Left lung (tissue), 10 donors: ENCODE results near the gene SH3RF1. TPM values are rescaled to one million over a fixed set of nuclear protein-coding genes. Genes with fewer than 3 reads are reported as not detected.

Experiments
- ATAC-seq: fragments of 200-7000 bp; cut with Tn5 transposase; one replicate; pipeline ENCODE4 v1.9.1; 2020; ENCODE audit warnings: moderate library complexity
- DNase-seq, 4 donors: peaks; one replicate each; pipeline ENCODE4 v3.0.0-alpha.2; 2013 to 2020
- H3K27ac ChIP-seq, 2 donors: fragments of 200-600 bp; sonication (generic) in 1 of 2; one replicate each; pipeline versions ENCODE4 v1.5.0 to v1.8.0; 2020 to 2021
- H3K27me3 ChIP-seq, 2 donors: fragments of 200-600 bp; sonication (generic) in 1 of 2; one replicate each; pipeline versions ENCODE4 v1.5.0 to v1.8.0; 2020 to 2021
- H3K36me3 ChIP-seq, 2 donors: fragments of 200-600 bp; sonication (generic) in 1 of 2; one replicate each; pipeline versions ENCODE4 v1.5.0 to v1.8.0; 2020 to 2021
- H3K4me1 ChIP-seq, 2 donors: fragments of 200-600 bp; one replicate each; pipeline ENCODE4 v1.8.0; 2021
- H3K4me3 ChIP-seq, 2 donors: fragments of 200-600 bp; sonication (generic) in 1 of 2; one replicate each; pipeline versions ENCODE4 v1.5.0 to v1.8.0; 2020 to 2021; ENCODE audit warnings: mild to moderate bottlenecking in 1 of 2
- H3K9me3 ChIP-seq, 2 donors: fragments of 200-600 bp; sonication (generic) in 1 of 2; one replicate each; pipeline versions ENCODE4 v1.5.0 to v1.8.0; 2020 to 2021
- CTCF ChIP-seq, 2 donors: fragments of 200-600 bp; sonication (generic) in 1 of 2; IDR thresholded peaks; one replicate each; pipeline versions ENCODE4 v1.5.0 to v1.8.0; 2021; ENCODE audit warnings: antibody characterized with exemption in 2 of 2
- intact Hi-C, 2 donors: fragments of 100-400 bp; cut with DNase I; formaldehyde crosslinking; loops; one replicate each; pipeline versions ENCODE4 v1.11.2 to v1.14.2; 2022
- polyA plus RNA-seq, 6 donors: library from polyadenylated mRNA; unstranded; fragments of 120-200 nt; gene quantifications; one replicate each; pipeline ENCODE4 v1.2.1, GENCODE V29; 2013; ENCODE audit not compliant: insufficient read length in 6 of 6
- total RNA-seq, 2 donors: library from RNA; stranded (reverse); fragmentation: NEBNext Ultra II Directional; extraction: Animal tissue kit (Norgen Biotek cat#: 25700); gene quantifications; one replicate each; pipeline ENCODE4 v1.2.1, GENCODE V29; 2021
- donor health status: DM: no; HTN: yes; CAD: no.
- donor health status: DM: no; HTN: no; CAD: no.

SH3RF1 gene
- total and polyA plus RNA-seq, 8 donors = 18.9 to 39.4 (median 20.8) TPM

- no peaks in the 10 kb centered on the region for H3K9me3 ChIP-seq
- H3K4me1 ChIP-seq = peaks cover 0 to 16% of the 10 kb centered on the region in 2 donors
- no peak for DNase-seq
- no peak for ATAC-seq
- peak overlapping the region; percentile 14 to 57 for H3K27ac ChIP-seq
- H3K4me3 ChIP-seq = no peak overlapping the region
- TF ChIP-seq CTCF (IDR thresholded peaks at IDR 0.05) = no peak
- intact Hi-C loops = no loop called here
- no peaks in the 10 kb centered on the region for H3K27me3 ChIP-seq
- peaks cover 0 to 30% of the 10 kb centered on the region in 2 donors for H3K36me3 ChIP-seq
Observed at GRCh38 chr4:169098969-169099690, 171.6 kb downstream of the SH3RF1 start.

GRCh38 chr4:169098532-169098931 lies 172.2 kb downstream of the SH3RF1 start:
- H3K36me3 ChIP-seq = peaks cover 0 to 30% of the 10 kb centered on the region in 2 donors
- TF ChIP-seq CTCF (IDR thresholded peaks at IDR 0.05) = no peak
- peaks cover 0 to 13% of the 10 kb centered on the region in 2 donors for H3K4me1 ChIP-seq
- no peaks in the 10 kb centered on the region for H3K27me3 ChIP-seq
- intact Hi-C loops = no loop called here
- H3K4me3 ChIP-seq = no peak overlapping the region
- DNase-seq (no peak), ATAC-seq (peak; percentile 62)
- H3K27ac ChIP-seq = peak overlapping the region; percentile 14 to 57
- H3K9me3 ChIP-seq = no peaks in the 10 kb centered on the region

- Histone ChIP-seq H3K27ac (peak overlapping the region in 1 of 2 donors; percentile 14), H3K4me3 (no peak overlapping the region), H3K36me3 (peaks cover 0 to 30% of the 10 kb centered on the region in 2 donors), H3K4me1 (peaks cover 0 to 13% of the 10 kb centered on the region in 2 donors), H3K9me3 (no peaks in the 10 kb centered on the region), H3K27me3 (no peaks in the 10 kb centered on the region)
- DNase-seq = no peak
- intact Hi-C loops = no loop called here
- no peak for ATAC-seq
- no peak for TF ChIP-seq CTCF (IDR thresholded peaks at IDR 0.05)
Observed at GRCh38 chr4:169098054-169098497, 172.7 kb downstream of the SH3RF1 start.

- H3K36me3 ChIP-seq = peaks cover 0 to 34% of the 10 kb centered on the region in 2 donors
- DNase-seq (no peak), ATAC-seq (no peak)
- H3K4me1 ChIP-seq = peaks cover 0 to 13% of the 10 kb centered on the region in 2 donors
- H3K27ac ChIP-seq = no peak overlapping the region
- H3K27me3 ChIP-seq = no peaks in the 10 kb centered on the region
- TF ChIP-seq CTCF (IDR thresholded peaks at IDR 0.05) = no peak
- intact Hi-C loops = no loop called here
- H3K4me3 ChIP-seq = no peak overlapping the region
- H3K9me3 ChIP-seq = peaks cover 0 to 7% of the 10 kb centered on the region in 2 donors
Observed at GRCh38 chr4:169096221-169096620, 174.5 kb downstream of the SH3RF1 start.

- DNase-seq (no peak), ATAC-seq (no peak)
- Histone ChIP-seq H3K27me3 (no peaks in the 10 kb centered on the region), H3K27ac (no peak overlapping the region), H3K4me3 (no peak overlapping the region), H3K36me3 (peaks cover 0 to 29% of the 10 kb centered on the region in 2 donors), H3K9me3 (peaks cover 2 to 19% of the 10 kb centered on the region in 2 donors), H3K4me1 (peaks cover 0 to 13% of the 10 kb centered on the region in 2 donors)
- intact Hi-C loops = no loop called here
- no peak for TF ChIP-seq CTCF (IDR thresholded peaks at IDR 0.05)
Observed at GRCh38 chr4:169094656-169095231, 176.0 kb downstream of the SH3RF1 start.
